Esophagus squamous epithelium (tissue), 4 donors: Measurements from ENCODE around the gene CIDEB.

Experiments
- POLR2A ChIP-seq, 4 donors: fragments of 450-650 bp; IDR thresholded peaks; one replicate each; pipeline ENCODE4 v1.6.1; 2017; ENCODE audit warnings: antibody characterized with exemption in 4 of 4, mild to moderate bottlenecking in 4 of 4, moderate library complexity in 3 of 4
- TF ChIP-seq, protein P1 (sequence below), 6 experiments: fragments of 450-650 bp in 4 of 6; fragments of 200-600 bp in 2 of 6; sonication (generic) in 2 of 6; IDR thresholded peaks; one replicate each; pipeline ENCODE4 v1.5.1; 2016 to 2019; ENCODE audit warnings: antibody characterized with exemption in 6 of 6, mild to moderate bottlenecking in 4 of 6, moderate library complexity in 4 of 6

DNA sequence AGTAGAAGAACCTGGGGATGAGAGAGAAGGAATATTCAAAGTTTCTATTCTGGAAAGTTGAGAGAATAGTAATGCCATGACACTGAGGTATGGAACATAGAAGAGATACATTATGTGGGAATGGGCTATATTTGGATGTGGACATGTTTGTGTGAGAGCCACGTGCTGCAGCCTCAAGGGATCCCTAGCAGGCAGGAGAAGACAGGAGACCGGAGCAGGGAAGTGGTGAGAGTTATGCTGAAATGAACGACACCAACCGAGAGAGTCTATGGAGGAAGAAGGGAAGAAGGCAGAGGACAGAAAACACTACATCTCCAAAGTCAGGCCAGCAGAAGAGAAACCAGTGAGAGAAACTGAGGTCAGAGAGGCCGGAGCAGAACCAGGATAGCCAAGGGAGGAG, 42.0 kb upstream of the CIDEB start:
- TF ChIP-seq, protein P1, sequence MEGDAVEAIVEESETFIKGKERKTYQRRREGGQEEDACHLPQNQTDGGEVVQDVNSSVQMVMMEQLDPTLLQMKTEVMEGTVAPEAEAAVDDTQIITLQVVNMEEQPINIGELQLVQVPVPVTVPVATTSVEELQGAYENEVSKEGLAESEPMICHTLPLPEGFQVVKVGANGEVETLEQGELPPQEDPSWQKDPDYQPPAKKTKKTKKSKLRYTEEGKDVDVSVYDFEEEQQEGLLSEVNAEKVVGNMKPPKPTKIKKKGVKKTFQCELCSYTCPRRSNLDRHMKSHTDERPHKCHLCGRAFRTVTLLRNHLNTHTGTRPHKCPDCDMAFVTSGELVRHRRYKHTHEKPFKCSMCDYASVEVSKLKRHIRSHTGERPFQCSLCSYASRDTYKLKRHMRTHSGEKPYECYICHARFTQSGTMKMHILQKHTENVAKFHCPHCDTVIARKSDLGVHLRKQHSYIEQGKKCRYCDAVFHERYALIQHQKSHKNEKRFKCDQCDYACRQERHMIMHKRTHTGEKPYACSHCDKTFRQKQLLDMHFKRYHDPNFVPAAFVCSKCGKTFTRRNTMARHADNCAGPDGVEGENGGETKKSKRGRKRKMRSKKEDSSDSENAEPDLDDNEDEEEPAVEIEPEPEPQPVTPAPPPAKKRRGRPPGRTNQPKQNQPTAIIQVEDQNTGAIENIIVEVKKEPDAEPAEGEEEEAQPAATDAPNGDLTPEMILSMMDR (IDR thresholded peaks at IDR 0.05) = no peak
- TF ChIP-seq POLR2A (IDR thresholded peaks at IDR 0.05) = no peak
